ENCODE data around the gene COL5A1.

The COL5A1 gene

GRCh38 chr9:134863941-134864820 is 222.6 kb downstream of the COL5A1 start:
- no peaks in the 10 kb centered on the region for H3K79me1 ChIP-seq (ENCODE audit: low read length)
- H3K27ac ChIP-seq (ENCODE audit: low read depth, low read length) = no peak overlapping the region
- no peak overlapping the region for H3K4ac ChIP-seq (ENCODE audit: low read depth, low read length)
- H3K27me3 ChIP-seq (ENCODE audit: insufficient read depth, low read length, poor library complexity) = no peaks in the 10 kb centered on the region
- no peaks in the 10 kb centered on the region for H3K4me1 ChIP-seq (ENCODE audit: control insufficient read depth, low read depth, low read length)
- no peak overlapping the region for H2BK5ac ChIP-seq (ENCODE audit: low read length)
- WGBS (ENCODE audit: extremely low coverage, insufficient coverage, low lambda C conversion rate) = no CpG with 5 or more reads among the region's 28 CpGs
- no peak overlapping the region for H2BK15ac ChIP-seq (replicated peaks; ENCODE audit: low read depth)
- H2AK5ac ChIP-seq (ENCODE audit: low read length) = no peak overlapping the region
- no peak overlapping the region for H3K23ac ChIP-seq (ENCODE audit: low read length)
- H3K56ac ChIP-seq (ENCODE audit: low read length) = no peak overlapping the region
- no peak overlapping the region for H4K8ac ChIP-seq (ENCODE audit: low read depth, low read length)
- H3K36me3 ChIP-seq (ENCODE audit: control insufficient read depth, insufficient read depth, low read length) = no peaks in the 10 kb centered on the region
- no peaks in the 10 kb centered on the region for H3K79me2 ChIP-seq (ENCODE audit: control insufficient read depth, insufficient read depth, low read length)
- no peak overlapping the region for H2BK120ac ChIP-seq (ENCODE audit: low read depth, low read length)
- H4K5ac ChIP-seq (ENCODE audit: low read length) = no peak overlapping the region
- no peak overlapping the region for H3K4me3 ChIP-seq (ENCODE audit: low read length)
- no peak for DNase-seq
- no peak overlapping the region for H3K9ac ChIP-seq (ENCODE audit: low read length)
- no peak overlapping the region for H3K18ac ChIP-seq (ENCODE audit: low read length)
- H3K4me2 ChIP-seq (ENCODE audit: low read length) = no peak overlapping the region

DNA sequence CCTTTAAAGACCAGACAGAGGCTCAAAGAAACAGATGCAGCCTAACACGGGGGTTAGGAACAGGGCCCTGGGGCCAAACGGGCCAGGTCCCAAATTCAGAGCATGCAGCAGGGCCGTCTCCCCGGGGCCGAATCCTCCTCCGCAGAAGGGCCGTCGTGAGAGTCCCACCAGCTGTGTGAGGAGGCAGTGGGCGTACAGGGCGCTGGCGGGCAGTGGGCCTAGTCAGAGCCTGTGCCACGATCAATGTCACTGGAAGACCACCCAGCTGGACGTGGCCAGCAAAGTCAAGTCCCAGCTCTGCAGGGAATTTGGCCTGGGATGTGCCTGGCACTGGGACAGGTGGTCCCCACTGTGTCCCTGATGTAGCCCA is 223.2 kb downstream of the COL5A1 start:
- Histone ChIP-seq H3K23ac (ENCODE audit: low read length) (no peak overlapping the region), H3K79me1 (ENCODE audit: low read length) (no peaks in the 10 kb centered on the region), H3K27ac (ENCODE audit: low read depth, low read length) (no peak overlapping the region), H3K4ac (ENCODE audit: low read depth, low read length) (no peak overlapping the region), H3K4me1 (ENCODE audit: control insufficient read depth, low read depth, low read length) (no peaks in the 10 kb centered on the region), H3K56ac (ENCODE audit: low read length) (no peak overlapping the region), H3K4me3 (ENCODE audit: low read length) (no peak overlapping the region), H3K79me2 (ENCODE audit: control insufficient read depth, insufficient read depth, low read length) (no peaks in the 10 kb centered on the region), H3K4me2 (ENCODE audit: low read length) (no peak overlapping the region), H2BK15ac (replicated peaks; ENCODE audit: low read depth) (no peak overlapping the region), H2BK5ac (ENCODE audit: low read length) (no peak overlapping the region), H3K27me3 (ENCODE audit: insufficient read depth, low read length, poor library complexity) (no peaks in the 10 kb centered on the region), H2BK120ac (ENCODE audit: low read depth, low read length) (no peak overlapping the region), H4K8ac (ENCODE audit: low read depth, low read length) (no peak overlapping the region), H4K5ac (ENCODE audit: low read length) (no peak overlapping the region), H2AK5ac (ENCODE audit: low read length) (no peak overlapping the region), H3K9ac (ENCODE audit: low read length) (no peak overlapping the region), H3K36me3 (ENCODE audit: control insufficient read depth, insufficient read depth, low read length) (no peaks in the 10 kb centered on the region), H3K18ac (ENCODE audit: low read length) (no peak overlapping the region)
- WGBS (ENCODE audit: extremely low coverage, insufficient coverage, low lambda C conversion rate) = no CpG with 5 or more reads among the region's 13 CpGs
- no peak for DNase-seq

- Histone ChIP-seq H4K5ac (ENCODE audit: low read length) (no peak overlapping the region), H2BK15ac (replicated peaks; ENCODE audit: low read depth) (no peak overlapping the region), H2BK120ac (ENCODE audit: low read depth, low read length) (no peak overlapping the region), H3K27ac (ENCODE audit: low read depth, low read length) (no peak overlapping the region), H3K4me2 (ENCODE audit: low read length) (no peak overlapping the region), H2BK5ac (ENCODE audit: low read length) (no peak overlapping the region), H3K23ac (ENCODE audit: low read length) (no peak overlapping the region), H3K9ac (ENCODE audit: low read length) (no peak overlapping the region), H3K79me2 (ENCODE audit: control insufficient read depth, insufficient read depth, low read length) (no peaks in the 10 kb centered on the region), H3K36me3 (ENCODE audit: control insufficient read depth, insufficient read depth, low read length) (no peaks in the 10 kb centered on the region), H3K18ac (ENCODE audit: low read length) (no peak overlapping the region), H3K27me3 (ENCODE audit: insufficient read depth, low read length, poor library complexity) (no peaks in the 10 kb centered on the region), H4K8ac (ENCODE audit: low read depth, low read length) (no peak overlapping the region), H3K4me1 (ENCODE audit: control insufficient read depth, low read depth, low read length) (no peaks in the 10 kb centered on the region), H3K56ac (ENCODE audit: low read length) (no peak overlapping the region), H3K4me3 (ENCODE audit: low read length) (no peak overlapping the region), H3K79me1 (ENCODE audit: low read length) (no peaks in the 10 kb centered on the region), H3K4ac (ENCODE audit: low read depth, low read length) (no peak overlapping the region), H2AK5ac (ENCODE audit: low read length) (no peak overlapping the region)
- no CpG with 5 or more reads among the region's 22 CpGs for WGBS (ENCODE audit: extremely low coverage, insufficient coverage, low lambda C conversion rate)
- no peak for DNase-seq
Measured at GRCh38 chr9:134867917-134868750, 226.5 kb downstream of the COL5A1 start.

DNA sequence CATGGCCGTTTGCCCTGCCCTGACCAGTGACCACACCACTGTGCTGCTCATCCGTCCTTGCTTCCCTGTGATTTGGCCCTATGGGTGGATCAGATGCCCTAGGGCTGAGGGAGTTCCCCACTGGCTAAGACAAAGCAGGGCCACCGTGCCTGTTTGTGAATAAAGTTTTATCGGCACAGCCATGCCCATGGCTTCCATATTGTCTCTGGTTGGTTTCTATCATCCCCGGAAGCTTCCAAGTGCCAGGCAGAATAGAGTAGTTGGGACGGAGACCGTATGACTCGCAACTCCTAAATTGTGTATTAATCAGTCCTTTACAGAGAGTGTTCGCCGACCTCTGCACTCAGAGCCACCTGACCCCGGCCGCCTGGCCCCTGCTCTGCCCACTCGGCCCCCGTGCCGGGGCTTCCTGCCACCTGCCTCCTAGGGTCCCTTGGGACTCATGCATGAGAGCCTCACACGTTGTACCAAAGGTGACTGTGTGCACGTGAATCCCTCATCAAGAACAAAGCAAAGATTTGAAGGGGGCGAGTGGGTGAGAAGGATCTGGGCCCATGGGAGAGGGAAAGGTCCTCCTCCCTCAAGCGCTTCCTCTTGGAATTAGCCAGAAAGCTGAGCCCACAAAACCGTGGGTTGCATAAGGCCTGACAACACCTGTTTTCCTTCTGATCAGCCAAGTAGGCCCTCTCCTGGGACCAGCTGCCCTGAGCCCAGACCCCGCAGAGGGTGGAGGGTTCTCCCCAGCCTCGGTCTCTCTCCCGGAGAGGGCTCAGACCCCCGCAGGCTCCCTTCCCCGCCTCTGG is 227.3 kb downstream of the COL5A1 start:
- Histone ChIP-seq H4K5ac (ENCODE audit: low read length) (no peak overlapping the region), H3K79me1 (ENCODE audit: low read length) (no peaks in the 10 kb centered on the region), H4K8ac (ENCODE audit: low read depth, low read length) (no peak overlapping the region), H3K56ac (ENCODE audit: low read length) (no peak overlapping the region), H3K4me2 (ENCODE audit: low read length) (no peak overlapping the region), H2BK15ac (replicated peaks; ENCODE audit: low read depth) (no peak overlapping the region), H3K36me3 (ENCODE audit: control insufficient read depth, insufficient read depth, low read length) (no peaks in the 10 kb centered on the region), H3K4ac (ENCODE audit: low read depth, low read length) (no peak overlapping the region), H3K4me1 (ENCODE audit: control insufficient read depth, low read depth, low read length) (no peaks in the 10 kb centered on the region), H2BK5ac (ENCODE audit: low read length) (no peak overlapping the region), H3K27me3 (ENCODE audit: insufficient read depth, low read length, poor library complexity) (no peaks in the 10 kb centered on the region), H3K27ac (ENCODE audit: low read depth, low read length) (no peak overlapping the region), H3K79me2 (ENCODE audit: control insufficient read depth, insufficient read depth, low read length) (no peaks in the 10 kb centered on the region), H3K4me3 (ENCODE audit: low read length) (no peak overlapping the region), H3K9ac (ENCODE audit: low read length) (no peak overlapping the region), H3K18ac (ENCODE audit: low read length) (no peak overlapping the region), H2AK5ac (ENCODE audit: low read length) (no peak overlapping the region), H2BK120ac (ENCODE audit: low read depth, low read length) (no peak overlapping the region), H3K23ac (ENCODE audit: low read length) (no peak overlapping the region)
- DNase-seq = no peak
- WGBS (ENCODE audit: extremely low coverage, insufficient coverage, low lambda C conversion rate) = no CpG with 5 or more reads among the region's 25 CpGs

DNA sequence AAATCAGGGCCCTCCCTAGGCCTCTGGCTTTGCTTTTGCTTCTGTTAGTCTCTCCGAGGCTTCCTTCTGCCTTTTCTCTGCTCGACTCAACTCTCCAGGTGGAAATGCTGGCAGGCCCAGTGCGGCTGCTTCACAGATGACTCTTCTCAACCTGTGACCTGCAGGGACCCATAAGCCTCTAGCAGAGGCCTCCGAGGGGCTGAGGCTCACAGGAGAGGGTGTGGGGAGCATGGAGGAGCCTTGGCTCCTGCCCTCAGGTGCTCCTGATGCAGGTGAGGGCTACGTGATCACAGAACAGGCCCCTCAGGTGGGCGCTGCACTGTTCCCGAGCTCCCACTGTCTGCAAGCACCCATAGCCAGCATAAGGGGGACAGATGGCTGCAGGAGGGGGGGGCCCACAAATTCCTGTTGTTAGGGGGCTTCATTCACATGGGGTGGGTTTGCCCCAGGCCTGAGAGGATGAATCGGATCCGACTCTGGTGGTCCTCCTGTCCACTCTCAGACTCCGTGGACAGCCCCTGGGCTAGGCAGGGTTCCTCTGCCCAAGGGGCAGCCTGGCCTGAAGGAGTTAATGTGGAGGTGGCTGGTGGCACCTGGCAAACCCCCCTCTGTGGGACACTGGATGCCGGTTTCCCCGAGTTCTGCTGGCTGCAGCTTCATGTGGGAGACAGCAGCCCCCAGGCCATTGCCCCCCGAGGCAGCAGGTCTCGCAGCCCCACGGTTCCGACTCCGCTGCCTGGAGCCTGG is 228.1 kb downstream of the COL5A1 start:
- Histone ChIP-seq H3K79me2 (ENCODE audit: control insufficient read depth, insufficient read depth, low read length) (no peaks in the 10 kb centered on the region), H3K27me3 (ENCODE audit: insufficient read depth, low read length, poor library complexity) (no peaks in the 10 kb centered on the region), H3K4me3 (ENCODE audit: low read length) (no peak overlapping the region), H4K5ac (ENCODE audit: low read length) (no peak overlapping the region), H3K4me1 (ENCODE audit: control insufficient read depth, low read depth, low read length) (no peaks in the 10 kb centered on the region), H3K9ac (ENCODE audit: low read length) (no peak overlapping the region), H4K8ac (ENCODE audit: low read depth, low read length) (no peak overlapping the region), H3K56ac (ENCODE audit: low read length) (no peak overlapping the region), H3K18ac (ENCODE audit: low read length) (no peak overlapping the region), H2BK120ac (ENCODE audit: low read depth, low read length) (no peak overlapping the region), H2BK15ac (replicated peaks; ENCODE audit: low read depth) (no peak overlapping the region), H3K4me2 (ENCODE audit: low read length) (no peak overlapping the region), H2AK5ac (ENCODE audit: low read length) (no peak overlapping the region), H3K4ac (ENCODE audit: low read depth, low read length) (no peak overlapping the region), H3K23ac (ENCODE audit: low read length) (no peak overlapping the region), H3K79me1 (ENCODE audit: low read length) (no peaks in the 10 kb centered on the region), H2BK5ac (ENCODE audit: low read length) (no peak overlapping the region), H3K36me3 (ENCODE audit: control insufficient read depth, insufficient read depth, low read length) (no peaks in the 10 kb centered on the region), H3K27ac (ENCODE audit: low read depth, low read length) (no peak overlapping the region)
- WGBS (ENCODE audit: extremely low coverage, insufficient coverage, low lambda C conversion rate) = no CpG with 5 or more reads among the region's 17 CpGs
- DNase-seq = no peak
